Activated naive CD8-positive, alpha-beta T cell (primary cell): ENCODE measurements around the gene ZBTB18.

Experiments used
- H3K27ac Mint-ChIP-seq: one replicate; pipeline ENCODE4 v1.8.0; 2021; ENCODE audit warnings: mixed read lengths
- H3K27me3 Mint-ChIP-seq: one replicate; pipeline ENCODE4 v1.8.0; 2021; ENCODE audit warnings: mixed read lengths
- H3K36me3 Mint-ChIP-seq: one replicate; pipeline ENCODE4 v1.8.0; 2021; ENCODE audit warnings: mixed read lengths
- H3K4me1 Mint-ChIP-seq: one replicate; pipeline ENCODE4 v1.8.0; 2021; ENCODE audit warnings: low read depth, mixed read lengths
- H3K4me3 Mint-ChIP-seq: one replicate; pipeline ENCODE4 v1.8.0; 2021; ENCODE audit warnings: mild to moderate bottlenecking, mixed read lengths
- H3K9me3 Mint-ChIP-seq: one replicate; pipeline ENCODE4 v1.8.0; 2021; ENCODE audit warnings: low read depth, mixed read lengths

Gene ZBTB18

GRCh38 chr1:244084763-244085162 lies 33.7 kb downstream of the ZBTB18 start:
- Mint-ChIP-seq H3K36me3 (peaks cover 5% of the 10 kb centered on the region), H3K9me3 (no peaks in the 10 kb centered on the region), H3K27me3 (peaks cover 1% of the 10 kb centered on the region), H3K27ac (no peak overlapping the region), H3K4me3 (no peak overlapping the region), H3K4me1 (no peaks in the 10 kb centered on the region)

DNA sequence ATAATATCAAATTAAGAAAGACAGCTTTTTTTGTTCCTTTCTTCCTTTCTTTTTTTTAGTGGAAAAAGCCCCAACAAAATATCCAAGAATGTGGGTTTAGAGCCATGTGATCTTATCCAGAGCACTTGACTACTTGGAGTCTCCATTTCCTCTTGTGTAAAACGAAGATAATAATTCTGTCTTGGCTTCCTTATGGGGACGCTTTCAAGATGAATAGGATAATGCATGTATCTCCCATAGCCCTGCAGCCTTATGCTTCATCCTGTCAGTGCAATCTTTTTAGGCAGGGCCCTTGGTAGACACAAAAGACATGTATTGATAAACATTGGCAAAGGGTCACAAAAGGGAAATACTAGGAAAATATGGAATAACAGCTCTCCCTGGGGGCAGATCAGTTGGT lies 34.8 kb downstream of the ZBTB18 start:
- Mint-ChIP-seq H3K9me3 (no peaks in the 10 kb centered on the region), H3K27me3 (peaks cover 1% of the 10 kb centered on the region), H3K27ac (no peak overlapping the region), H3K36me3 (peaks cover 5% of the 10 kb centered on the region), H3K4me1 (no peaks in the 10 kb centered on the region), H3K4me3 (no peak overlapping the region)

- no peaks in the 10 kb centered on the region for H3K4me1 Mint-ChIP-seq
- no peaks in the 10 kb centered on the region for H3K9me3 Mint-ChIP-seq
- peaks cover 1% of the 10 kb centered on the region for H3K27me3 Mint-ChIP-seq
- H3K36me3 Mint-ChIP-seq, result peaks cover 5% of the 10 kb centered on the region
- H3K27ac Mint-ChIP-seq, result no peak overlapping the region
- H3K4me3 Mint-ChIP-seq, result no peak overlapping the region
Observed at GRCh38 chr1:244087021-244087560, 36.0 kb downstream of the ZBTB18 start.

GRCh38 chr1:244087611-244088010 lies 36.5 kb downstream of the ZBTB18 start:
- H3K27ac Mint-ChIP-seq, result no peak overlapping the region
- H3K4me3 Mint-ChIP-seq, result no peak overlapping the region

DNA sequence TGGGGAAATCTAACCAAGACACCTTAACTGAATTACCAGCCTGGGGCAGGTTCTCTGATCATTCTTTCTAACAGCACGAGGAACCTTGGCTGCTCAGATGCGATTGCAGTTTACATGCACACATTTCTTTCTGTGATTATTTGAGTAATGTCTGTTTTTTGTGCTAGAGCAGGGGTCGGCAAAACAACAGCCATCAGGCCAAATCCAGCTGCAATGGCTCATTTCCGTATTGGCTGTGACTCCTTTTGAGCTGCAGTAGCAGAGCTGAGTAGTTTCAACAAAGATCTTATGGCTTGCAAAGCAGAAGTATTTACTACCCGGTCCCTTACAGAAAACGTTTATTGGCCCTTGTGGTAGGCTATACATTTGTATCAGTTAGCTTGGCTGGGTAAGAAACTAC lies 37.1 kb downstream of the ZBTB18 start:
- Mint-ChIP-seq H3K27ac (no peak overlapping the region), H3K4me1 (peaks cover 6% of the 10 kb centered on the region)

More at GRCh38 chr1:244087611-244088010, 36.5 kb downstream of the ZBTB18 start:
- peaks cover 1% of the 10 kb centered on the region for H3K27me3 Mint-ChIP-seq
- H3K9me3 Mint-ChIP-seq, result no peaks in the 10 kb centered on the region
- peaks cover 1% of the 10 kb centered on the region for H3K36me3 Mint-ChIP-seq
- peaks cover under 1% of the 10 kb centered on the region for H3K4me1 Mint-ChIP-seq

DNA sequence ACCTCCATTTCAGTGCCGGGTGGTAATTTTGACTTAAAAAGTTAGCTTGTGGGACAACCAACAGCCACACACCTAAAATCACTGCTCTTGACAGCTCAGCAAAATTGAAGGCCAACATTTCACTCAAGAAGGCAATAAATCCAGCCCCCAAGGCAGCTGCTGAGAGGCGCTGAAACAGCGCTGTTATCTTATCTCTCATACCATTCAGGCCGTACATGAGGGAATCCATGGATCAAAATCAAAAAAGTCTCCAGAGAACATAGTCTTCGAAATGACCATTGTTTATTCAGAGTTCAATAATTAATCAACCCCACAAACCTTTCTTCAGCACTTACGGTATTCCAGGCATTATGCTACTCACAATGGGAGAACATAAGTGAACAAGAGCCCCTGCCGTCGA lies 38.5 kb downstream of the ZBTB18 start:
- peaks cover 6% of the 10 kb centered on the region for H3K4me1 Mint-ChIP-seq
- no peak overlapping the region for H3K4me3 Mint-ChIP-seq
- H3K9me3 Mint-ChIP-seq, result no peaks in the 10 kb centered on the region
- H3K27ac Mint-ChIP-seq, result no peak overlapping the region
- H3K27me3 Mint-ChIP-seq, result no peaks in the 10 kb centered on the region
- no peaks in the 10 kb centered on the region for H3K36me3 Mint-ChIP-seq

More for the DNA sequence above, 37.1 kb downstream of the ZBTB18 start:
- Mint-ChIP-seq H3K4me3 (no peak overlapping the region), H3K9me3 (no peaks in the 10 kb centered on the region), H3K27me3 (no peaks in the 10 kb centered on the region), H3K36me3 (no peaks in the 10 kb centered on the region)

GRCh38 chr1:244090645-244091044 lies 39.6 kb downstream of the ZBTB18 start:
- H3K4me3 Mint-ChIP-seq, result no peak overlapping the region
- H3K27ac Mint-ChIP-seq, result no peak overlapping the region
- peaks cover 6% of the 10 kb centered on the region for H3K4me1 Mint-ChIP-seq
- no peaks in the 10 kb centered on the region for H3K27me3 Mint-ChIP-seq
- no peaks in the 10 kb centered on the region for H3K9me3 Mint-ChIP-seq
- H3K36me3 Mint-ChIP-seq, result no peaks in the 10 kb centered on the region

DNA sequence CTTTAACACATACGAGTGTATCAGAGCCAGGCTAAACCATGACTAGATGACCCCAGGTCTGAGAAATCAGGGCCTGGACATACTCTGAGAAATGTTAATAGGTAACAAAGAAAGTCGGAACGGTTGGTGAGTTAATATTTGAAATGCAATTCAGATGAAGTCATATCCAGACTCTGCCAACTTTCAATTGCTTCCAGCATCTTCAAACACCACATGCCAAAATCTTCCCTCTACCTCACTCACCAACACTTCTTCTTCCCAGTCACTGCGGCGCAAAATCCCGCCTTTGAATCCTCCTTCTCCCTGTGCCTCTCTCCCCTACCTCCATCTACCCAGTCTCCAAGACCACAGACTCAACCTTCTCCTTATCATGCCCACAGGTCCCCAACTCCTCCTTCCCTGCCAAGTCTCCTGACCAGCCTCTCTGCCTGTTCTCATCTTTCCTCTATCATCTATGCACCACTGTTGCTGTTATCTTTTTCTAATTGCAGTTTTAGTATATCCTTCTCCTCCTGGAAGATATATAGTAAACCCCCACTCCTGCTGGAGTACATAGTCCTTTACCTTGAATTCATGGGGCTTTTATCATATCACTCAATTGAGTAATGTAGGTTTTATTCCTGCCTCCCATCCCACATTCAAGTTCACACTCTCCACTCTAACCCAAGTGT lies 41.3 kb downstream of the ZBTB18 start:
- H3K4me1 Mint-ChIP-seq, result peaks cover 7% of the 10 kb centered on the region
- H3K9me3 Mint-ChIP-seq, result no peaks in the 10 kb centered on the region
- no peaks in the 10 kb centered on the region for H3K36me3 Mint-ChIP-seq
- H3K27me3 Mint-ChIP-seq, result no peaks in the 10 kb centered on the region
- H3K27ac Mint-ChIP-seq, result no peak overlapping the region
- no peak overlapping the region for H3K4me3 Mint-ChIP-seq

DNA sequence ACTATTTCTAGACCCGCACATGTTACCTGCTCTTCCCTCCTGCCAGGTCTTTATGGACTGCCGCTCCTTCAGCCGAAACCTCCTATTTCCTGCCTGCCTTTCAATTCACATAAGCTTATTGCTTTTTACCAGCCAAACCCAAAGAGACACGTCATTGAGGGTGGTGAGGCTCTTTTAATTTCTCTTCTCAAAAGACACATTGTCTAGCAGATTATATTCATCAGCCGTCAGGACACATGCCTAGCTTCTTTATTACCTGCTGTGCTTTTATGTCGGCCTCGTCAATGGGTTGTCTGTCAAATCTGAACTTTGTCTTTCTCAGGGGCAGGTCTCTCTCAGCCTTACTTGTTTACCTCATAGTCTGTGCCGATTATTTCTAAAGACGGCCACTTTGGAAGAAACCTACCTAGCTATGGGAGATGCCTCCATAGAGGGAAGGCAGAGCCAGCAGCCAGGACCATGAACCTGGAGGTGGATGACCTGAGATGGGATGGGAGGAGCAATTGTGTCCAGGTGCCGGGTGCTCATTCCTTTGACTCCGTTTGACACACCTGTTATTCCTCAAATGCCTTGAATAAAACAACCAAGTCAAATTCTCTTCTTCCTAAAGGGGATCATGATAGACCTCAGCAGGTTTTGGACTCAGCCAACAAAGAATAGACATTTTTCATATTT lies 42.0 kb downstream of the ZBTB18 start:
- Mint-ChIP-seq H3K27me3 (no peaks in the 10 kb centered on the region), H3K4me3 (no peak overlapping the region), H3K36me3 (no peaks in the 10 kb centered on the region), H3K27ac (no peak overlapping the region), H3K4me1 (peaks cover 10% of the 10 kb centered on the region), H3K9me3 (no peaks in the 10 kb centered on the region)

DNA sequence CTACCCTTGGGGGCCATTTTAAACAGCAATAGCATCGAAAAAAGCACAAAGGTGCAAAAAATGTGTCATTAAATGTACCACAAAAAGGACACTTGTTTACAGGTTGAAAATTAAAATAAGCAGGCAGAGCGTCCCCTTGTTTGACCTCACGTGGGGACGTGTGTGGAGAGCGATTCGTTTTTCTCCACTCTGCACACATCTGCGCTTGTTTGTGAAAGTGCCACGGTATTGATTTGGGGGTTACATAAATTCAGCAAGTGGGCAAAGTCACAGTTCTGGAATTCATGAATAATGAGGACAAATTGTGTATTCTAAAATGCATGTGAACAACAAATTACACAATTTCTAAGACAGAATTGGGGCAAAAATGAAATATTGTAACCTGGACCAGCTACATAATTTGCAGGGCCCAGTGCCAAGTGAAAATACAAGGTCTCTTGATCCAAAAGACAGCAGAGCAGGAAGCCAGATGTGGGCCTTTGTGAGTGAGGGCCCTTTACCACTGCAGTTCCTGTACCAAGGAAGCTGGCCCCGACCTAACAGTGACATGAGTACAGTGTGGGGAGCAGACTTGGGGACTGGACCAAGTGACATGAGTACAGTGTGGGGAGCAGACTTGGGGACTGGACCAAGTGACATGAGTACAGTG lies 43.9 kb downstream of the ZBTB18 start:
- H3K27ac Mint-ChIP-seq, result peak overlapping the region; percentile 8
- no peaks in the 10 kb centered on the region for H3K27me3 Mint-ChIP-seq
- no peak overlapping the region for H3K4me3 Mint-ChIP-seq
- no peaks in the 10 kb centered on the region for H3K9me3 Mint-ChIP-seq
- H3K36me3 Mint-ChIP-seq, result no peaks in the 10 kb centered on the region
- H3K4me1 Mint-ChIP-seq, result peaks cover 14% of the 10 kb centered on the region

- H3K27me3 Mint-ChIP-seq, result no peaks in the 10 kb centered on the region
- H3K4me1 Mint-ChIP-seq, result peaks cover 18% of the 10 kb centered on the region
- no peaks in the 10 kb centered on the region for H3K36me3 Mint-ChIP-seq
- H3K9me3 Mint-ChIP-seq, result no peaks in the 10 kb centered on the region
- H3K27ac Mint-ChIP-seq, result no peak overlapping the region
- H3K4me3 Mint-ChIP-seq, result no peak overlapping the region
Observed at GRCh38 chr1:244095529-244095911, 44.4 kb downstream of the ZBTB18 start.

DNA sequence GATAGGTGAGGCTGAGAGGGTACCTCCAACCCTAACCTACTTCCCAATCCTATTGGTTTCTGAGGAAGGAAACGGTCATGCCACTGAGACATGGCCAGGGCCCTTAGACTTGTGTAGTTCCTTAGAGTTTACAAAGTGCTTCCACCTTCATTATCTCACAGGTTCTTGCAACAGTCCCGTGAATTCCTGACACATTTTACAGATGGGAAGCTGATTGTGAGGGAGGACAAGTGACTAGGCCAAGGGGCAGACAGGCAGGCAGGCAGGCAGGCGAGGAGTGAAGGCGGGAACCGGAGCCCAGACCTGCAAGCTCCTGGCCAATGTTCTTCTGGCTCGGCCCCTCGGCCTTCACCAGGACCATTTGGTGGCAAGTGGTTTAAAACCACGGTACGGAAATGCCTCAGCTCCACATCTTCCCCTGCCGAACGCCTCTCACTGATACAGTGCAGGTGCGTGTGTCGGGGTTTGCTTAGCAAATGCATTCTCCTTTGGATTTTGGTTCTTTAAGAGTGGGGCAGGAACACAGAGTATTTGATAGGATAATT lies 45.1 kb downstream of the ZBTB18 start:
- Mint-ChIP-seq H3K4me3 (no peak overlapping the region), H3K4me1 (peaks cover 24% of the 10 kb centered on the region), H3K27ac (no peak overlapping the region), H3K27me3 (no peaks in the 10 kb centered on the region), H3K9me3 (no peaks in the 10 kb centered on the region), H3K36me3 (no peaks in the 10 kb centered on the region)

- no peaks in the 10 kb centered on the region for H3K36me3 Mint-ChIP-seq
- H3K4me3 Mint-ChIP-seq, result no peak overlapping the region
- H3K4me1 Mint-ChIP-seq, result peaks cover 28% of the 10 kb centered on the region
- H3K27me3 Mint-ChIP-seq, result no peaks in the 10 kb centered on the region
- no peaks in the 10 kb centered on the region for H3K9me3 Mint-ChIP-seq
- H3K27ac Mint-ChIP-seq, result no peak overlapping the region
Observed at GRCh38 chr1:244096691-244097090, 45.6 kb downstream of the ZBTB18 start.

GRCh38 chr1:244097523-244098405 lies 46.7 kb downstream of the ZBTB18 start:
- Mint-ChIP-seq H3K27ac (no peak overlapping the region), H3K4me1 (peaks cover 29% of the 10 kb centered on the region), H3K36me3 (no peaks in the 10 kb centered on the region), H3K27me3 (no peaks in the 10 kb centered on the region), H3K4me3 (no peak overlapping the region), H3K9me3 (no peaks in the 10 kb centered on the region)
